GM19395 (cell line): ENCODE results near the gene LRRIQ1.
A peak's percentile ranks its signal among the peaks of the same experiment; 100 is the strongest.
"Not testable (repeated sequence)": the region's sequence is repeated elsewhere in the genome, so short reads cannot be mapped to it uniquely, and the experiment has no call there.

Experiments
- ATAC-seq: cut with Tn5 transposase; IDR thresholded peaks from one replicate; pipeline ENCODE4 v1.9.1; 2021; ENCODE audit warnings: mild to moderate bottlenecking, moderate library complexity; ENCODE audit not compliant: unreplicated experiment

The LRRIQ1 gene

GRCh38 chr12:85036234-85036707 is at the start of gene LRRIQ1, which contains the start of gene TSPAN19:
TSS of gene LRRIQ1 (plus strand) at chr12:85036351. CDS start at chr12:85038177, 1,826 bp downstream.
TSS of gene TSPAN19 (minus strand) at chr12:85036277. CDS start at chr12:85029946, 6,331 bp downstream.
- ATAC-seq = peak; percentile 99

- ATAC-seq = no peak
Observed at GRCh38 chr12:84986586-84986985, 49.6 kb upstream of the LRRIQ1 start.

- no peak for ATAC-seq
Observed at GRCh38 chr12:84994426-84994825, 41.7 kb upstream of the LRRIQ1 start.

- no peak for ATAC-seq
Observed at GRCh38 chr12:84995641-84996040, 40.5 kb upstream of the LRRIQ1 start.

- no peak for ATAC-seq
Observed at GRCh38 chr12:84996759-84997158, 39.4 kb upstream of the LRRIQ1 start.

- no peak for ATAC-seq
Observed at GRCh38 chr12:84998341-84998740, 37.8 kb upstream of the LRRIQ1 start.

GRCh38 chr12:85000729-85001128 is 35.4 kb upstream of the LRRIQ1 start:
- ATAC-seq = no peak

GRCh38 chr12:85002778-85003296 is 33.3 kb upstream of the LRRIQ1 start:
- ATAC-seq = no peak

- no peak for ATAC-seq
Observed at GRCh38 chr12:85004204-85004603, 31.9 kb upstream of the LRRIQ1 start.

- ATAC-seq = not testable (repeated sequence)
Observed at GRCh38 chr12:85005047-85005446, 31.1 kb upstream of the LRRIQ1 start.

- ATAC-seq = no peak
Observed at GRCh38 chr12:85005615-85006014, 30.5 kb upstream of the LRRIQ1 start.

- no peak for ATAC-seq
Observed at GRCh38 chr12:85006206-85006605, 29.9 kb upstream of the LRRIQ1 start.

- no peak for ATAC-seq
Observed at GRCh38 chr12:85007836-85008235, 28.3 kb upstream of the LRRIQ1 start.

GRCh38 chr12:85016413-85016812 is 19.7 kb upstream of the LRRIQ1 start:
- no peak for ATAC-seq

GRCh38 chr12:85017133-85017532 is 19.0 kb upstream of the LRRIQ1 start:
- ATAC-seq = no peak

GRCh38 chr12:85017618-85018017 is 18.5 kb upstream of the LRRIQ1 start:
- ATAC-seq = no peak

GRCh38 chr12:85018098-85018497 is 18.1 kb upstream of the LRRIQ1 start:
- no peak for ATAC-seq

- peak; percentile 64 for ATAC-seq
Observed at GRCh38 chr12:85029456-85029855, 6.7 kb upstream of the LRRIQ1 start.

- peak; percentile 26 for ATAC-seq
Observed at GRCh38 chr12:85036733-85037132, 582 bp downstream of the LRRIQ1 start.

GRCh38 chr12:85041395-85041794 is 5.2 kb downstream of the LRRIQ1 start:
- no peak for ATAC-seq

- no peak for ATAC-seq
Observed at GRCh38 chr12:85043829-85044228, 7.7 kb downstream of the LRRIQ1 start.

- peak; percentile 93 for ATAC-seq
Observed at GRCh38 chr12:85057370-85057963, 21.3 kb downstream of the LRRIQ1 start.

GRCh38 chr12:85058339-85058738 is 22.2 kb downstream of the LRRIQ1 start:
- ATAC-seq = no peak
